HG03457 (cell line): Measurements from ENCODE around the gene BMP7.

Experiments
- ATAC-seq: cut with Tn5 transposase; IDR thresholded peaks from one replicate; pipeline ENCODE4 v1.9.1; 2021; ENCODE audit warnings: moderate number of reproducible peaks; ENCODE audit not compliant: unreplicated experiment

The BMP7 gene

DNA sequence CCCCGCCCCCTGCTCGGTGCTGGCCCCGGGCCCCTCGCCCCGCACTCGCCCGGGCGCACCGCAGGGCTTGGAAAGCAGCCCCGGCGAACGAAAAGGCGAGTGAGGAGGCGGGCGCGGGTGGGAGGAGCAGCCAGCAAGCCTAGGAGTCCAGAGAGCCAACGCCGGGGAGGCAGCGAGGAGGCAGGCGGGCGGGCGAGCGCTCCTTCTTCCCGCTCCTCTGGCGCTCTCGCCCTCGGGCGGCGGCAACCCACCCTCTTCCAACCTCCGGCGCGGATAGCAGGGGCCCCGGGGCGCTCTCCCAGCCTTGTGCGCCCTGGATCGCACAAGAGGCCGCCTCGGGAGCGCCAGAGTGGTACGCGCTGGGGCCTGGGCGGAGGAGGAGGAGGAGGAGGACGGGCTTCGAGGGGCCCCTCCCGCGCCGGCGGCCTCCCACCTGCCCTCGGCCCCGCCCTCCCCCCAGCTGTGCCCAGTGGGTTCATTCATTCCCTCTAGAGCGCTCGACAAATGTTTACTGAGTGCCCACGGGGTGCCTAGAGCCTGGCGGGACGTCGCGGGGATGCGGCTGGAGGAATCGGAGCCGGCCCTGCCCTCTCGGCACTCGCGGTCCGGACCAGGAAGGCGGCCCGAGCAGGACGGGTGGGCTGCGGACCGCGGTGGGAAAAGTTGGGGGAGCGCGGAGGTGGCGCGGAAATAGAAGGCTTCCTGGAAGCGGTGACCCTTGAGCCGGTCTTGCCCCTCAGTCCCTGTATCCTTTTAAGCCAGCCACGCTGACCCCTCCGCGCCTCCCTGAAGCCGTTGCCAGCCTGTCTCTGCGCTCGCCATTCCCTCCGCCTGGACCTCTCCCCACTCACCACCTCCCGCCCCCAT, at the start of gene BMP7:
Gene BMP7 (minus strand): TSS at position 351 of the 867 bp plus-strand sequence. CDS start 519 bp downstream, outside the sequence.
- ATAC-seq: no peak

DNA sequence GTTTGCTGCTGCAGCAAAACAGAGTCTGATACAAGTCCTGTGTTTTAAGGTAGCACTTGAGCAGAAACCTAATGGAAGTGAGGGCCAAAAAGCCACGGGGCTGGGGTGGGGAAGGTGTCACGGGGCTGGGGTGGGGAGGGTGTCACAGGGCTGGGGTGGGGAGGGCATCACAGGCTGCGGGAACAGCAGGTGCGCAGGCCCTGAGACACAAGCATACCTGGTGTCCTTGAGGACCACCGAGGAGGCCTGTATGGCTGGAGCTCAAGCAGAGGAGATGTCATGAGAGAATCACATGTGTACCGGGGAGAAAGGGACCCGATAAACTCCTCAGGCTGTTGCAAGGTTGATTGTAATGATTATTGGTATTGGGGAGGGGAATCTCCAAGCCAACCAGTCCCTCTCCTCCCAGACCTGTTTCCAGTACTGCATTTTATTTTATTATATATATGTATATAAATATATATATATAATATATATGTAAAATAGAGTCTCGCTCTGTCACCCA, 49.6 kb upstream of the BMP7 start:
- no peak for ATAC-seq

DNA sequence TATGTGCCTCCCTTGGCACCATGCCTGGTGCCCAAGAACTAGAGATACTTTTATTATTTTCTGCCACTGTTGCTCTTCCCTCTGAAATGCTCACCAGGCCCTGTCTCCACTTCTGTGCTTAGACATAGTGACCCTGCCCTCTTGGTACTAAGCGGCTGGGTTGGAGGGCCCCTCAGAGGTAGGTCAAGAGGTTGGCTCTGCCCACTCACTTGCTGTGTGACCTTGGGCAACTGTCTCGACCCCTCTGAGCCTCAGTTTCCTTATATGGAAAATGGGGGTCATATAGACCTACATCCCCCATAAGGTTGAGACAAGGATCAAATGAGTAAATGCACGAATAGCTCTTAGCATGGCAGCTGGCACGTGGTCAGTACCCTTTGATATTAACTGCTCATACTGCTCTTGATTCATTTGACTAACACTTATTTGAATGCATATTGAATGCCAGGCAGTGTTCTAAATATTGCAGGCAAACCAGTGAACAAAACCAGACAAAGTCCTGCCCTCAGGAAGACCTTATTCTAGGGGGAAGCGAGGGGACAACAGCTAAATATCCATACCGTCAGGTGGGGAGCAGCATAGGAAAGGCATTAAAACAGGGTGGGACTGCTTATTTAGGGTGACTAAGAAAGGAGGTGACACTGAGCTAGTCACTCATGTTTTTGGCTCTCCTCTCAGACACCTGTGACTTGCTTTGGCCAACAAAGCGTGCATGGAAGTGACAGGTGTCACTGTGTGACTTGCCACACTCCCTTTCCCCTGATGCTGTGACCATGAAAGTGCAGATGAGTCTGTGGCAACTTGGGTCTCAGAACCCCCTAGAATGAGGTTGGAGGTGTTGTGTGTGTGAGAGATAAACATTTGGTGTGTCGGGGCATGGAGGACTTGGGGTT, 48.9 kb upstream of the BMP7 start:
- no peak for ATAC-seq

DNA sequence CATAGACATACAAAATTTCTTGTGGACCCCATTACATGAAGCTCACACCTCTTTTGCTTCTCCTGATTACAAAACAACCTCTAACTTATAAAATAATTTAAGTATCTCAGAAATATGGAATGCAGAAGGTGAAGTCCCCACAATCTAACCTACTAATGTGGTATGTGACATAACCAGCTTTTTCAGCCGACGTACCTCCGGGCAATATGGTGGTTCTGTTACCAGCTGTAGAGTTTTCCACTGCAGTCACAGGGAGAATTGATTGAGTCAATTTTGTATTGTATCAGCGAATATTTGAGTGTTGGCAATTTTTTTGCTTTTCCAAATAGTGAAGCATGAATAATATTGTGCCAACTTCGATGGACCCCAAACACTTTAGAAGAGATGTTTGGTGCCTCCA, 47.5 kb upstream of the BMP7 start:
- ATAC-seq: no peak

DNA sequence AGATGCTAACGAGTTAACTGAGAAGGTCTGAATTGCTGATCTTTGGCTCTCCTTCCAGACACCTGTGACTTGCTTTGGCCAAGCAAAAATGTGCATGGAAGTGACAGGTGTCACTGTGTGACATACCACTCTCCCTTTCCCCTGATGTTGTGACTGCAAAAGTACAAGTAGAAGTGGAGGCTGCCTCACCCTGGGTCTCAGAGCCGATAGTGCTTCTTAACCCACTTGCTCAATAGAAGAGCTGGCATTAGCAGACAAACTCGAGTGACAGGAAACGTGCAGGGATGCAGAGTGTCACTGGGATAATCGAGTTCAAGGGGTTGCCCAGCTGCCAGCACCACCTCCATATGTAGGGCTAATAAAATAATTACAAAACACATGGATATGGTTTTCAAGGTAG, 46.8 kb upstream of the BMP7 start:
- no peak for ATAC-seq

DNA sequence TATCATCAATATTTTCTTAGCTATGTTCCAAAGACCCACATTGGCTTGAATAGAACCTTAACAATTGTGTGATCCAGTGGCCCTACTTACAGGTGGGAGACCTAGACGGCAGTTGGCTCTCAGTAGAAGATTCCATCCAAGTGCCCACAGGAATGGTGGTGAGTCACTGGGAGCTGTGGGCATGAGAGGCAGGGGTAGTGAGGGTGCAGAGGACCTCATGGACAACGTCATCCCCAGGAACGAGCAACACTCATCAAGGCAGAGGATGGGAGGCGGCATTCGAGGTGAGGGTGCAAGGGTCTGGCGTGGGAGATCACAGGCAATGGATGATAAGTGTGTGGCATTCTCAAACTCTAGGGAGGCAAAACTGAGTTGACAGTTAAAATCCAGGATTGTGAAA, 45.7 kb upstream of the BMP7 start:
- no peak for ATAC-seq

DNA sequence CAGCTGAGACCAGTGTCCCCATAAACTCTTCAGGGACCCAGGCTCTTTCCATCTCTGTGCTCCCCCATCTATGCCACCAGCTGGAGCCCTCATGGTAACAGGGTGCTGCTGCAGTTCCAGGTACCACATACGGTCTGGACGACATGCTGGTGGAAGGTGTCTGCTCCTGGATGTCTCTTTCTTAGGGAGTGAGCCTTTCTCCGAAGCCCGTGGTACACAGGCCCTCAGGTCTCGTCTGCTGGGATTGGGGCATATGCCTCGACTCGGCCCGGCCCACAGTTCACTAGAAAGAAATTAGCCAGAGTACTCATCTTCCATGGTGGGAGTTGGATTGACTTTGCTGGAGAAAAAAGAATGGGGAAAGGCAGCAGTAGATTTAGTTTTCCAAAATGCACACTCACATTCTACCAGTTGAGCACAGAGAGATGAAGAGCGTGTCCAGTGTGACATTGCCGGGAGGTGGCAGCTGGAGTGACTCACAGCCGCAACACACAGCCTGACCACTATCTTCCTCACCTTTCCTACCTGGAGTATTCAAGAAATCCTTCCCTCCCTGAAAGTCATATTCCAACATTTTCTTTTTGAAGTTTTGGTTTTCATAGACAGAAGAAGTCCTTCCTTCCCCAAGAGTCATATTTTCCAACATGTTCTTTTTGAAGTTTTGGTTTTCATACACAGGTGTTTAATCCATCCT, 44.5 kb upstream of the BMP7 start:
- no peak for ATAC-seq

DNA sequence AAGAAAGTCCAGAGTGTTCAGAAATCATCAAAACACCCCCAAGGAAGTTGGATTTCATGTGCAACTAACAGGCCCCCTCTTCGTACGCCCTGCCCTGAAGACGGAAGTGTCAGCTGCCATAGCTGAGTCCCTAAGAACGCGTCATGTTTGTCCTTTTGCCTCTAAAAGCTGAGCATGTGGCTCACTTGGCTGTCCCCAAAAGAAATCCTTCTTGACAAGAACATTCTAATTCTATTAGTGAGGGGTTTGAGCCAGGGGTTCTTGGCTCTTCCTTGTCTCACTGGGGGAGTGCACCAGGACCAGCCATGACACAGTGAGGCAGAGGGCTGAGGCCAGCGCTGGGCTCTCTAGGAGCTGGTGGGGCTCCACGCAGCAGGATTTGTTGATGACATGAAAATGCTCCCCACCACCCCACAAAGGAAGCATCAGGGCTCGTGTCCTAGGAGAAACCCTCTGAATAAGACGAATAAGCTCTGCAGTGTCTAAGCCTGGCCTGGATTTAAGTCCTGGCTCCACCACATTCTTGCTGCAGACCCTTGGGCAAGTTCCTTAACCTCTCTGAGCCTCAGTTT, 43.2 kb upstream of the BMP7 start:
- no peak for ATAC-seq

DNA sequence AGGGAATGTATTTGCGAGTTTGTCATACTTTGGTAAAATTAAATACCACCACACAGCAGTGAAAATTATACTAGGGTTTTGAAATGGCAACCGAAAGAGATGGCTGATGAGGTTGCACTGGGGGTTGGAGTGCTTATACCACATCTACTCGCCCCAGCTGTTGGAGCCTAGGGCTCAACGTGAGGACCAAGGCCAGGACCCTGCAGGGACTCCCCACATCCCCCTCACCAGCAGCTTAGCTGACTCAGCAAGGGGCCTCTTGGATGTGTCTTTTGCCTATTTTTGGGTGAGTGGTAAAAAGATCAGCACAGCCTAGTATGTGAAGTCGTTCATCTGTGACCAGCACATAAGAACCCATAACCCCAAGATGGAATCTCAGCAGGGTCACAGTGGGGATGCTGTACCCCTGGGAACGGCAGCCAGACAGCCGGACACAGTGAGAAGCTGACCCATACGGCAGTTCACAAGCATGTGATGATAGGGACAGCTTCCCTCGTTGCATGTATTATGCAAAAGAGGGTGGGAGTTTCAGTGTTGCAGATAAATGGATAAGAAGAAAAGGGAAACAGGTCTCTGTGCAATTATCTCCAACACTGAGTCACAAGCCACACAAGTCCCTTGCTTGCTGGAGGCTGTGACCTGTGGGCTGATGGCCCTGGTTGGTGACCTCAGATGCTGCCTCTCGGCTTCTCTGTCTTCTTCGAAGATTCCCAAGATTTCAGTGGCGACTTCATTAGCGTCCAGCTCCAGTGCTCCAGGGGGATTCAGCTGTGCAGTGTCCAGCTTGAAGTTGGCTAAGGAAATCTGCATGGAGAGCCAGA, 42.2 kb upstream of the BMP7 start:
- no peak for ATAC-seq

DNA sequence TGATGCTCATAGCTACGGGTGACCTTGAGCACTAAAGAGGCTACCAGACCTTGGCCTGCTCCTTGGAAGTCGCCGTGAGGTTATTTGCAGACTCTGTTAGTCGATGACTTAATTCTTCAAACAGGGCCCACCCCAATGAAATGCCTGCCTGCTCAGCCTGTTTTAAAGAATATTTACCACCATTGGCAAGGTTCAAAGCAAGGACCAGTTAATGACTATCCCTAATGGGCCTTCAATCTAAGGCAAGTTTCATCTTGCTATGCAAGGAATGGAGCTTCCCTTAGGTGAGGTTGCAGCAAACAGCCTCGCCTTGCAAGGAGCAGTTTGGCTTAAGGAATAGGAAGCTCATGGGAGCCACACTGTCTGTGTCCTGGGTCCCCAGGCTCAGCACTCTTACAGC, 40.3 kb upstream of the BMP7 start:
- ATAC-seq: no peak

DNA sequence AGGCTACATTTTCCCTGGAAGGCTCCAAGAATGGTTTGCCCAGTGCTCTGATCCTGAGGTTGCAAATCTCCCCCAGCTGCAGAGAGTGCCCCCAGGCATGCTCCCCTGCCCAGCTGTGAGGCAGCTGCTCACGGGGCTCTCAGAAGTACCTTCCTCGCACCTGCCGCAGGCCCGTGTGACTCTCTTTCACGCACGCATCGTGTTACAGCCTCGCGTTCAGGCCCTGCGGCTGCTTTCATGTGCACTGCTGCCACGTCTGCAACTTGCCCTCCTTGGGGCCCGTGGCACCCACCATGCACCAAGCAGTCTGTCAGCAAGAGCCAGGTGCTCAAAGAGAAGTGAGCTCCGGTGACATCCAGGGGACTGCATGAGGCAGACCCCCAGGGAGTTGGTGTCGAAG, 34.6 kb upstream of the BMP7 start:
- ATAC-seq: no peak

DNA sequence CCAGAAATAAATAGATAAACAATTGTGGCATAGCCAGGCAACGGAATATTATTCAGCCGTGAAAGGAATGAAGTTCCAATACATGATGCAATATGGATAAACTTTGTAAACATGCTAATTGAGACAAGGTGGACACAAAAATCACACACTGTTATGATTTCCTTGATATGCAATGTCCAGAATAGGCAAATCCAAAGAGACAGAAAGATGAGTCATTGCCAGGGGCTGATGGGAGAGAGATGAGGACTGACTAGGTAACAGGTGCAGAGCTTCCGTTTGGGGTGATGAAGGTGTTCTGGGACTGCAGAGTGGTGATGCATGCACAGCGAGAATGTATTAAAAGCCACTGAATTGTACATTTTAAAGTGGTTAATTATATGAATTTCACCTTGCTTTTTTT, 32.0 kb upstream of the BMP7 start:
- ATAC-seq: no peak

DNA sequence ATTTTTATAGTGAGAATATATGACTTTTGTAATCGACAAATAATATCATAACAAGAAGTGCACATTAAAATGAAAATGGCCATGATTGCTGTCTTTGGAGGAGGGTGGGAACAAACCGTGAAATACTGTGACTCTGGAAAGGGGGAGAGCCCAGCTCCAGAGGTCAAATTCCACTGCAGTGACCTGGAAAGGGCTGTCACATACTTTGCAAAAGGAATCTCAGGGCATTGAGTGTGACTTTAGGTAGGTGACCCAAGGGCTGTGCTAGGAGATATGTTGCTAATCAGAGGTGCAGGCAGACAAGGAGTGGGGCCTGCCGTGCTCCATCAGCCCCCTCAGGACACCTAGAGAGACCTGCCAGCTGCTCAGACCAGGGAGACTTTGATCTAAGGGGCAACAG, 28.1 kb upstream of the BMP7 start:
- no peak for ATAC-seq

DNA sequence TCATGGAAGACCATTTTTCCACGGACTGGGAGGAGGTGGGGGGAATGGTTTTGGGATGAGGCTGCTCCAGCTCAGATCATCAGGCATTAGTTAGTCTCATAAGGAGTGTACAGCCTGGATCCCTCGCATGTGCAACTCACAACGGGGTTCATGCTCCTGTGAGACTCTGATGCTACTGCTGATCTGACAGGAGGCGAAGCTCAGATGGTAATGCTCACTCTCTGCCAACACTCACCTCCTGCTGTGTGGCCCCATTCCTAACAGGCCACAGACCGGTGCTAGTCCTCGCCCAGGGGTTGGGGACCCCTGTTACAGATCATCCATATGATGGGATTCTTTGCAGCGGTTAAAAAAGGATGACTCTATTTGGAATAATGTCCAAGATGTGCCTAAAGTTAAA, 27.6 kb upstream of the BMP7 start:
- ATAC-seq: no peak

DNA sequence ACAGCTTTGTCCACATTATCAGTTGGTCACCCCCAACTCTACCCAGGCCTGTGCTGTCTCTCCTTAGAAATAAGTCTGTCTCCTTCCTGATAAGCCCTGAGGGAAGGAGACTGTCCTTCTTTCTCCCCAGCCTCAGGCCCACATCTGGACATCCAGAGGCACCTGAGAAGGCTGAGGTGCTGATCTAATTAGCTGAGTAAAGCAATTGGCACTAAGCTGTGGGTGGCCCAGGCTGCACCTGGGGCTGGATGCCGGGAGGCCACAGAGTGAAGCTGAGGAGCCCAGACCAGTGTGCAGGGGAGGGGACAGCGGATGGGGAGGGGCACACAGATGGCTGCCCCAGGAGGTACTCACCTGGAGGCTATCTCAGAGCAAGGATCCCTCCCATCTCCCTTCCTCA, 26.2 kb upstream of the BMP7 start:
- no peak for ATAC-seq

DNA sequence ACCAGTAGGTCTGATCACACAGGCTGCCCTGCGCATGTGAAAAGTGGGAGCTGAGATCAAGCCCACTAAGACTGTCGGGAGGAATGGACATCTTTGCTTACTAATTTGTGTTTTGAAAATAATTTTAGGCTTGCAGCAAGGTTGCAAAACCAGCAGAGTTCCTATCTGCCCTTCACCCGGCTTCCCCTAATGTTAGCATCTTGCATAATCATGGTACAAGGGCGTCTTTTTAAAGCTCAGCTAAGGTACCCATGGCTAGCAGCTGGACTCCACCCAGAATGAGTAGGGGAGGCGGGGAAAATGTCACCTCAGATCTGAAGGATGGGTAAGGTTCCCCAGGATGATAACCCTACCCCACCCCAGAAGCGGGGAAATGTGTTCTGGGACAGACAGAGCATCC, 25.3 kb upstream of the BMP7 start:
- ATAC-seq: no peak

DNA sequence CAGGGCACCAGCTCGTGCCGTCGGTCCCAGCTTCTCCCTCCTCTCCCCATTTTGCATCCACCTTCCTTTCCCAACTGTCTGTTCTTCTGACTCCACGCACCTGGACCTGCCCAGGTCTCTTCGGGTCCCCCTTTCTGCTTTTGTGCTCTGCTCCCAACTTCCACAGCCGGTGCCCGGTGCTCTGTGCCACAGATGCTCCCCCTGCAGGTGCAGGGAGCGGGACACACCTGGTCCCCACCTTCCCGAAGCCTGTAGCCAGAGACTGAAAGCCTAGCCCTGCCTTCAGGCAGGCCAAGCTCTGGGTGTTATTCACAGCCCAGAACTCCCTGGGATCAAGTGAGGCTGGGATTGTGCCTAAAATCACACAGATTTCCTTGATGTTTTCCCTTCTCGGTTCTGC, 24.6 kb upstream of the BMP7 start:
- no peak for ATAC-seq

DNA sequence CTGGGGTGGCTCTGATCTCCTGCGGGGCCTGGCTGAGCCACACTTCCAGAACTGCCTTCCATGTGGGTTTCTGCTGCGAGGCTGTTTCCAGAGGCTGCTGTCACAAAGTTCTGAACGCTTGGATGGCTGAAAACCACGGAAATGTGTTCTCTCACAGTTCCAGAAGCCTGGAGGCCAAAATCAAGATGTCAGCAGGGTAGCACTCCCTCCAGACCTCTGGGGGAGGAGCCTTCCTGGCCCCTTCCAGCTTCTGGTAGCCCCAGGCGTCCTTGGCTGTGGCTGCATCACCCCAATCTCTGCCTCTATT, 23.7 kb upstream of the BMP7 start:
- ATAC-seq: no peak

DNA sequence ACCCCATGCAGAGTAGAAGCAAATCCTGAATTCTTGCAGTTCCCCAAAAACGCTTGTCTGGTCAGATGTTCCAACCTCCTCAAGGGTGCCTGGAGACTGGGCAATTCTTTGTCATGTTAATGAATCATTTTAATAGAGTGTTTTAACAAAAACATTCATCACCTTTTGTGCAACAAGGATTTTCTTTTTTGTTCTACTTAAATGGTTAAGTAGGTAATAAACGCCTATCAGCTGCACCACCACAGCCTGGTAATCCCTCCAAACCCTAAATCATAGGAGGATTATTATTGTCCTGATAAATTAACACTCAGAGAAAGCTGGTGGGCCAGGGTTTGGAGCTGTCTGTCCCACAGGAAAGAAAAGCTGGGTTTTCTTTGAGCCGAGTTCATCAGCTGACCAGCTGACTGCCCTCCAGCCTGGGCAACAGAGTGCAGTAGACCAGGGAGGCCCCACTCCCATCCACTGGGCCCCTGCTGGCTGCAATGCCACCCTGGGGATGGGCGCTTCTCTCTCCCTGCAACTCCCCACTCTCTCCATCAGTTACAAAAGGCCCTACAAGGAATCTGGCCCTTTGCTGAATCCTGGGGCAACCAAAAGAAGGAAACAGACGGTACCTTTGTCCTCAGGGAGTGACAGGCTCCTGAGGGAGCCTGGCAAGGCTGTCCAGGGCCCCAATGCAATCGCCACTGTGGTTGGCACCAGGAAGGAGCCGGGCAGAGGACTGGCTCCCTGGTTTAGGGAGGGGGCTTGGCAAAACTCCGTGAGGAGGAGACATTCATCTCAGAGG, 23.1 kb upstream of the BMP7 start:
- ATAC-seq: no peak
